Endothelial cell of umbilical vein (primary cell): ENCODE data around the gene HOXA4.

ENCODE experiments used
- CTCF ChIP-seq, 2 donors: IDR thresholded peaks; 1 replicate in 1 of 2; 2 replicates in 1 of 2; pipeline ENCODE4 v1.5.1; 2011; ENCODE audit warnings: low read length in 2 of 2, mild to moderate bottlenecking in 2 of 2, moderate library complexity in 2 of 2, control low read depth in 1 of 2, inconsistent platforms in 1 of 2, low read depth in 1 of 2; ENCODE audit not compliant: insufficient read depth in 1 of 2; ENCODE audit errors: extremely low read depth in 1 of 2
- EZH2 ChIP-seq: IDR thresholded peaks from 2 replicates; pipeline ENCODE4 v1.6.1; 2012; ENCODE audit warnings: borderline replicate concordance, low read depth, mild to moderate bottlenecking, moderate library complexity, low read length, inconsistent platforms; ENCODE audit not compliant: severe bottlenecking
- FOS ChIP-seq: IDR thresholded peaks from 2 replicates; pipeline ENCODE4 v1.6.1; 2011; ENCODE audit warnings: mild to moderate bottlenecking, low read length, moderate library complexity, borderline replicate concordance; ENCODE audit not compliant: insufficient read depth
- MAX ChIP-seq: IDR thresholded peaks from 2 replicates; pipeline ENCODE4 v1.6.1; 2011; ENCODE audit not compliant: insufficient read depth, insufficient read length
- MYC ChIP-seq: IDR thresholded peaks from one replicate; pipeline ENCODE4 v1.6.1; 2011; ENCODE audit warnings: mild to moderate bottlenecking, low read depth, low read length
- POLR2A ChIP-seq: IDR thresholded peaks from 2 replicates; pipeline ENCODE4 v1.6.1; 2012; ENCODE audit warnings: low read depth, mild to moderate bottlenecking, control low read depth, low read length
- POLR2AphosphoS5 ChIP-seq: IDR thresholded peaks from 2 replicates; pipeline ENCODE4 v1.6.1; 2012; ENCODE audit warnings: low read depth, mild to moderate bottlenecking, control low read depth, low read length, moderate library complexity; ENCODE audit not compliant: insufficient read depth

- TF ChIP-seq CTCF (IDR thresholded peaks at IDR 0.05; ENCODE audit: extremely low read depth in 1 of 2, insufficient read depth in 1 of 2, low read depth in 1 of 2, low read length in 2 of 2) (no peak), MYC (no peak), POLR2AphosphoS5 (no peak), EZH2 (no peak), FOS (no peak), POLR2A (no peak), MAX (no peak)
Observed at GRCh38 chr7:27079234-27079975, 51.2 kb downstream of the HOXA4 start.
